ENCODE results near the gene MRPS23. TPM values are rescaled to one million over a fixed set of nuclear protein-coding genes. Genes with fewer than 3 reads are reported as not detected.

MRPS23 gene
- total and polyA plus RNA-seq, 8 donors: 5.8 to 25.4 (median 15.2) TPM

GRCh38 chr17:57889892-57890856, 40.3 kb upstream of the MRPS23 start:
- peak overlapping the region; percentile 77 to 96 (median 95) for H3K27ac ChIP-seq
- H3K9me3 ChIP-seq: no peaks in the 10 kb centered on the region
- peaks cover 57 to 59% (median 58%) of the 10 kb centered on the region in 3 donors for H3K4me1 ChIP-seq
- H3K36me3 ChIP-seq: no peaks in the 10 kb centered on the region
- H3K27me3 ChIP-seq: no peaks in the 10 kb centered on the region
- FAIRE-seq (no peak), ATAC-seq (peak; percentile 65 to 77 (median 70)), DNase-seq (peak; percentile 91 to 98 (median 96))
- intact Hi-C loops (cut with DNase I): loop anchor here in 1 of 3 donors (10.0 kb wide), 1 partner anchor 65 kb away; the partner anchor contains the start of gene CUEDC1
- TF ChIP-seq CTCF (IDR thresholded peaks at IDR 0.05): no peak
- 26 to 32% methylated on average over 11 of the region's 11 CpGs for WGBS, 2 donors
- H3K4me3 ChIP-seq: no peak overlapping the region

DNA sequence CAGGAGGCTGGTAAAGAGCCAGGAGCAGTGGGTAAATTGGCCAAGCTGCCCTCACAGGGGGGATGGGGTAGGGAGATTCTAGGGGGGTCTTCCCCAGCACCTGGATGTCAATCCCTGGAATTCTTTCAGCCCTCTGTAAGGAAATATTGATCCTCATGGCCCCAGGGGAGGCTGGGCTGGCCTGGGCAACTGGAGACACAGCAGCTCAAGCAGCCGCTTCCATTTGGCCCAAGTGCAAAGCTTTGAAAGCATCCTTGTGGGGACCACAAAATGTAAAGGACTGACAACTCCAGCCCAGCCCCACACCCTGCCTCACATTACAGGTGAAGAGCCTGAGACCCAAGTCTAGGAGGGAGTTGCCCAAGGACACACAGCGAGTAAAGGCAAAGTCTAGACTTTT, 39.4 kb upstream of the MRPS23 start:
- H3K4me1 ChIP-seq: peaks cover 49% of the 10 kb centered on the region in 3 donors
- H3K9me3 ChIP-seq: no peaks in the 10 kb centered on the region

DNA sequence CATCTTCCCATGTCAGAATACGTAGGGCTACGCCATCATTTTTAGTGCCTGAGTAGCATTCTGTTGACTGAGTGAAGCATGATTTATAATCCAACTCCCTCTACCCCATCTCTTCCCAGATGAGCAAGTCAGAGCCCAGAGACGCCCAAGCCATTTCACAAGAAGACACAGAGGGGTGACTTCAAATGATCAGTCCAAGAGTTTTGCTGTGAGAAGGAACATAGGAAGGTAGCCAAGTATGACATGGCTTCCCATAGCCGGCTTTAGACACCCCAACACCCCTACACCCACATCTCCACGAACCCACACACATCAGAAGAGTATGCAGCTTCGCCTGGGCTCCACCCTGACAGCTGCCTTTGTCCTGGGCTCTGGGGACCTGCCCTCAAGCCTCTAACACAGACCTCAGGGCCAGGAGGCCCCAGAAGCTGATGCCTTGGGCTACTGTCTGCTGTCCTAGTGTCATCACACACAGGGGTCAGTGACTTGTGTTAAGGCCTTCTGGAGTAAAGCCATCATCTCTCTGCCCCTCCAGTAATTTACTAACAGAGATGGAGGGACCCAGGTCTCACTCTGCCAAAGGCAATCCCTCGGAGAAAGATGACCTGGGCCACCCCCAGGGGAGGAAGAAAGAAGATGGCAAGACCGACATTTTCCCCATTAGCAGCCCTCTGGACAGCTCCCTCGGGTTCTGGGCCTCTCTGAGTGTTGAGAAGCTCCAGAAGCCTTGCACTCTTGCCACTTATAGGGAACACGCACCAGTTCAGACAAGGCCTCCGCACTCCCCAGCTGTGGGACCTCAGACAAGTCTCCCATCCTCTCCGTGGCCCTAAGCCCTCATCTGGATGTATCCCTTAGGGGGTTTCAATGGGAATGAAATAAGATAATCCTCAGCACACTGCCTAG, 38.7 kb upstream of the MRPS23 start:
- intact Hi-C loops (cut with DNase I): no loop called here
- H3K9me3 ChIP-seq: no peaks in the 10 kb centered on the region
- no peak overlapping the region for H3K4me3 ChIP-seq
- 84 to 90% methylated on average over 12 of the region's 12 CpGs for WGBS, 2 donors
- H3K27me3 ChIP-seq: no peaks in the 10 kb centered on the region
- no peaks in the 10 kb centered on the region for H3K36me3 ChIP-seq
- ATAC-seq (no peak), DNase-seq (no peak), FAIRE-seq (no peak)
- peaks cover 42% of the 10 kb centered on the region in 3 donors for H3K4me1 ChIP-seq
- no peak for TF ChIP-seq CTCF (IDR thresholded peaks at IDR 0.05)
- peak overlapping the region in 2 of 4 donors; percentile 95 to 96 for H3K27ac ChIP-seq

More for the DNA sequence above, 39.4 kb upstream of the MRPS23 start:
- Histone ChIP-seq H3K36me3 (no peaks in the 10 kb centered on the region), H3K27ac (peak overlapping the region; percentile 77 to 96 (median 95)), H3K27me3 (no peaks in the 10 kb centered on the region), H3K4me3 (no peak overlapping the region)
- FAIRE-seq: no peak
- no peak for ATAC-seq
- no peak for DNase-seq
- 85 to 88% methylated on average over 2 of the region's 2 CpGs for WGBS, 2 donors
- intact Hi-C loops (cut with DNase I): no loop called here
- TF ChIP-seq CTCF (IDR thresholded peaks at IDR 0.05): no peak

DNA sequence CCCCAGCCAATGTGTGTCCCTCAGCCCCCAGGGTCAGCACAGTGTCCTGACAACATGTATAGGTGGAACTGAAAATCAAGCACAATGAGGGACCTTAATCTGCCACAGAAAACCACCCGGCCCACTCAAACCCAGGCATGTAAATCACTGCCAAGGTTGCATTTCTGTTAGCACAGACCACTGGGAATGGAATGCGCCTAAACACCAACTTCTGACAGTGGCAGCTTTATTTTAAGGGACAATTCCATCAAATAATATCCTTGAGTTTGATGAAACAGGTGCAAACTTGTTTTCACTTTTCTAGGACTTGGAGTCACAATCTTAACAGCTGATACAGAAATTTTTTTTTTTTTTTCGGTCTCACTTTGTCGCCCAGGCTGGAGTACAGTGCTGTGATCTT, 37.3 kb upstream of the MRPS23 start:
- H3K4me3 ChIP-seq: no peak overlapping the region
- intact Hi-C loops (cut with DNase I): no loop called here
- ATAC-seq: no peak
- no peak for DNase-seq
- H3K9me3 ChIP-seq: no peaks in the 10 kb centered on the region
- WGBS, 2 donors: 83 to 87% methylated on average over 4 of the region's 4 CpGs
- H3K4me1 ChIP-seq: peaks cover 30 to 31% (median 30%) of the 10 kb centered on the region in 3 donors
- TF ChIP-seq CTCF (IDR thresholded peaks at IDR 0.05): no peak
- no peaks in the 10 kb centered on the region for H3K36me3 ChIP-seq
- no peaks in the 10 kb centered on the region for H3K27me3 ChIP-seq
- no peak for FAIRE-seq
- no peak overlapping the region for H3K27ac ChIP-seq

All from pancreas (tissue), 10 donors.